ENCODE results near the gene KLHDC9.

KLHDC9 gene

DNA sequence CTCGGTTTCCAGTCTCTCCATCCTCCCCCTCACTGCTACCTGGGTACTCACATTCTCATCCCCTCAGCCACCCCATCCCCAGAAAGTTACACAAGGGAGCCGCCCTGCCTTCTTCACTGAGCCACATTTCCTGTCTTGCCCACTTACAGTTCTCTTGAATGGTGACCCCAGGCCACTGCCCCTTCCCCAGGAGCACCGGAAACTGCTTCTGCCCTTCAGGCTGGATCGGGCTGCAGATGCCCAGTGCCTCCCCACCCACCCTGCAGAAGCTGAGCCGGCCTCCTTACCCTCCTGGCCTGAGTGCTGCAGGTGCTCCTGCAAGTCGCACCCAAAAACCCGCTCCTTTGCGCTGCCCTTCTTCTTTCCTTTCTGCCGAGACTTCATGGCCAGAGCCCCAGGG lies 28.9 kb upstream of the KLHDC9 start:
- H3K36me3 ChIP-seq (ENCODE audit: insufficient read depth, low read length), result no peaks in the 10 kb centered on the region
- no peak overlapping the region for H3K4me3 ChIP-seq (ENCODE audit: low read length)
- peaks cover 9% of the 10 kb centered on the region for H3K4me1 ChIP-seq (ENCODE audit: insufficient read depth, low read length)
- no peak overlapping the region for H2AFZ ChIP-seq (ENCODE audit: low read depth, low read length)
- H3K27me3 ChIP-seq (ENCODE audit: insufficient read depth, low read length), result peaks cover 19% of the 10 kb centered on the region
- peaks cover 2% of the 10 kb centered on the region for H3K9me3 ChIP-seq (ENCODE audit: low read length)

DNA sequence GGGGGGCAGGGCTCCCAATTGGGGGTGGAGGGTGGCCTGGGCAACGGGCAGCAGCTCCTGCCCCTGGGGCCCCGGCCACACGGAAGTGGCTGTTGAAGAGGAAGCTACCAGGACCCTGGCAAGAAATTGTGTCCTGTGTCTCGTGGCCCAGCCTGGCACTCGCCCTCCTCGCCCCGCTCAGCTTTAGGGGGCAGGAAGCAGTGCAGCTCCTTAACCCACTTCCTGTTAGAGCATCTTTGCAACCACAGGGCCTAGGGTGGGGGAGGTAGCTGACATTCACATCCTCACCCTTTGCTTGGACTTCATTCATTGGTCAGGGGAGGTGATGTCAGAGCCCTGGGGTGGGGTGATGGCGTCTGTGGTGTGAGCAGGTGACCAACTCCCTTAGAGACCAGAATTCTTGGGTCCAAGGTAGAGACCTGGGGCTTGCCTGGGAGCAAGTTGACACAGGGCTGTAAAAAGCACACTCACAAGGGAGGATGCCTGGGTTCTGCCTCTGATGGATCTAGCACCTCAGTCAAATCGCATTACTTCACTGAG lies 28.4 kb upstream of the KLHDC9 start, which contains the start of gene ARHGAP30:
ARHGAP30 (minus strand) TSS at position 161 of the 540 bp plus-strand sequence. CDS start 267 bp downstream, outside the sequence.
- Histone ChIP-seq H3K36me3 (ENCODE audit: insufficient read depth, low read length) (no peaks in the 10 kb centered on the region), H3K4me1 (ENCODE audit: insufficient read depth, low read length) (peaks cover 9% of the 10 kb centered on the region), H3K9me3 (ENCODE audit: low read length) (peaks cover 2% of the 10 kb centered on the region), H3K4me3 (ENCODE audit: low read length) (no peak within 1 kb of the TSS), H3K27me3 (ENCODE audit: insufficient read depth, low read length) (peaks cover 17% of the 10 kb centered on the region), H2AFZ (ENCODE audit: low read depth, low read length) (no peak within 1 kb of the TSS)

DNA sequence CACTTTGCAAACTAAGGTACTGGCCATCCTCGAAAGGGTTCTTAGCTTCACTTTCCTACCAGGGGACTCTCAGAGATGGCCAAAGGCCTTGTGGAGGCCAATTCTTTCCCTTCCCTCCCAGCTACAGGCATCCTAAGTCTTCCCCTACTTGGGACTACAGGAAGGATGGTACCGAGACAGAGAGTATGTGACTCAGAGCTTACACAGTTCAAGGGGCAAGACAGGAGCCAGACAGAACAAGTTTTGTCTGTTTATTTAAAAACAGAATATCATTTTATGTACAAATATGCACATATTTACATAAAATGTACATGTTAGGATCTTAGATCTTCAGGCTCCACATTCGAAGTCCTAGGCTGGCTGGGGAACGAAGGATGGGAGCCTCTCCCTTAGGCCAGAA lies 27.4 kb upstream of the KLHDC9 start:
- peaks cover 13% of the 10 kb centered on the region for H3K27me3 ChIP-seq (ENCODE audit: insufficient read depth, low read length)
- no peak overlapping the region for H2AFZ ChIP-seq (ENCODE audit: low read depth, low read length)
- no peak overlapping the region for H3K4me3 ChIP-seq (ENCODE audit: low read length)
- no peaks in the 10 kb centered on the region for H3K36me3 ChIP-seq (ENCODE audit: insufficient read depth, low read length)
- peaks cover 9% of the 10 kb centered on the region for H3K4me1 ChIP-seq (ENCODE audit: insufficient read depth, low read length)
- peaks cover 2% of the 10 kb centered on the region for H3K9me3 ChIP-seq (ENCODE audit: low read length)

DNA sequence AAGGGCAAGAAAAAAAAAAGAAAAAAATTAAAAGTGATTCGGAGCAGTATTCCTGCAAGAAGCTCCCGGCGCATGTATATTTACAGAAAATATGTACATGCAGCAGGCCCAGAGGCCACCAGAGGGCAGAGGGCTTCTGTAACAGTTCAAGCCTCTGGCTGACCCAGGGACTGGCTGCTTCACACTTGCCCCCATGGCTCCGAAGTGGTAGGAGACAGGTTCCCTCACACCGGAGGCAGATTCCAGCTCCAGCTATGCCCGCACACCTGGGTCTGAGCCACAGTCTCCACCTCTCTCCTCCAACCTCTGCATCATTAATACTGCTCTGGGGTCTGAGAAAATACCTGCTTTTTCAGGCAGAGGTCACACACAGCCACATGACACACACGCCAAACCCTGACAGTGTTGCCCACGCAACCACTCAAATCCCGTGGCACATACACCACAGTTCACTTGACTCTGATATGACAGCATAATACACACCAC lies 26.2 kb upstream of the KLHDC9 start:
- no peak overlapping the region for H2AFZ ChIP-seq (ENCODE audit: low read depth, low read length)
- H3K4me1 ChIP-seq (ENCODE audit: insufficient read depth, low read length), result peaks cover 9% of the 10 kb centered on the region
- no peak overlapping the region for H3K4me3 ChIP-seq (ENCODE audit: low read length)
- peaks cover 2% of the 10 kb centered on the region for H3K9me3 ChIP-seq (ENCODE audit: low read length)
- peaks cover 10% of the 10 kb centered on the region for H3K27me3 ChIP-seq (ENCODE audit: insufficient read depth, low read length)
- no peaks in the 10 kb centered on the region for H3K36me3 ChIP-seq (ENCODE audit: insufficient read depth, low read length)

DNA sequence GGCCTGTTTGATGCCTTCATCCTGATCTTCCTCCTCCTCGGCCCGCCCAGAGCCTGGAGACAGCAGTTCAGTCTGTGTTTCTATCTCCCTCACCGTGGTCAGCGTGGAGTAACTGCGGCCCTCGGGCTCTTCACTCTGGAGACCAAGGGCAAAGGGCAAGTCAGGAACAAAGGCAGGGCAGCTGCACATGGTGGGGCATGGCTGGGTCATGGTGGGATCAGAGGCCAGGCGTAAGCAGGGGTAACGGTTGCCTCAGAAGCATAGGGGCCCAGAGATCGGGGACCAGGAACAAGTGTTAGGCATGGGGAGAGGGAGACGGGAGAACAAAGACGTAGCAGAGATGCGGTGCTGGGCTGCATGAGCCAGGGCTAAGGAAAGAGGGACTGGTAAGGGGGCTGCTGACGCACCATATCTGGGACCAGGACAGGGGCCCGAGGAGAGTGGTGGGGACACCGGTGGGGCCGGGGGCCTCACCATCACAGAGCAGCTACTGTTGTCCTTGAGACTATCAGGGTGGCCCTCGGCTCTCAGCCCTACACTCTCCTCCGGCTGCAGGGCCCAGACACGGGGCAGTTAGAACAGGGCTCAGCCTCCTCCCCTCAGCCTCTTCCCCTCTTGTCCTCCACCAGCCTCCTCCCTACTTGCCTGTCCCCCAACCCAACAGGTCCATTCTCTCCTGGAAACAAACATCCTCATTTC lies 25.3 kb upstream of the KLHDC9 start:
- H3K4me3 ChIP-seq (ENCODE audit: low read length), result no peak overlapping the region
- peaks cover 2% of the 10 kb centered on the region for H3K9me3 ChIP-seq (ENCODE audit: low read length)
- peaks cover 9% of the 10 kb centered on the region for H3K4me1 ChIP-seq (ENCODE audit: insufficient read depth, low read length)
- peaks cover 7% of the 10 kb centered on the region for H3K27me3 ChIP-seq (ENCODE audit: insufficient read depth, low read length)
- H2AFZ ChIP-seq (ENCODE audit: low read depth, low read length), result no peak overlapping the region
- no peaks in the 10 kb centered on the region for H3K36me3 ChIP-seq (ENCODE audit: insufficient read depth, low read length)

DNA sequence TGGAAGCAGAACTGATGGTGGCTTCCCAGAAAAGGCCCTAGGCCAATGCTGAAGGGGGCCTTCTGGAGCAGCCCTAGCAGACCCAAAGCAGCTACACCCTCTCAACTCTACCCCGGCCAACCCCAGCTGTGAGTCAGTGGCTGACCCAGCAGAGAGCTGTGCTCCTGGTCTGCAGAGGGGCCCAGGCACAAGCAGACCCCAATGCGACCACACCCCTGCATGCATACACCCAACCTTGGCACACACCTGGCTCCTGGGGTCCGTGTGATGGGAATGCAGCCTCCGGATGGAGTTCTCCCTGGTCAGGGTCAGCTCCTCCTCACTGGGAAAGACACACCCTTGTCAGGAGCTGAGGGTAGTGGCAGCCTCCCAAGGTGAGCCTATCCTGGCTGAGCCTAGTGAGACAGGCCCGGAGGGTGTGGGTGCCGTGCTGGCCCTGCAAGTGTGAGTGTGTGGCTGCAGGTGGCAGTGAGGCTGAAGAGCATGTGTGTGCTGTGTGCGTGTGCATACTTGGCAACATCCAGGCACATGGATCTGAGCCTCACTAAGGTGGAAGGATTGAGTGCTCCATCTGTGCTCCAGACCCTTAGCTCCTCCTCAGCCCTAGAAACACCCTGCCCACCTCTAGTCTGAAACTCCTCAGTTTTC lies 24.6 kb upstream of the KLHDC9 start:
- H3K9me3 ChIP-seq (ENCODE audit: low read length), result peaks cover 2% of the 10 kb centered on the region

DNA sequence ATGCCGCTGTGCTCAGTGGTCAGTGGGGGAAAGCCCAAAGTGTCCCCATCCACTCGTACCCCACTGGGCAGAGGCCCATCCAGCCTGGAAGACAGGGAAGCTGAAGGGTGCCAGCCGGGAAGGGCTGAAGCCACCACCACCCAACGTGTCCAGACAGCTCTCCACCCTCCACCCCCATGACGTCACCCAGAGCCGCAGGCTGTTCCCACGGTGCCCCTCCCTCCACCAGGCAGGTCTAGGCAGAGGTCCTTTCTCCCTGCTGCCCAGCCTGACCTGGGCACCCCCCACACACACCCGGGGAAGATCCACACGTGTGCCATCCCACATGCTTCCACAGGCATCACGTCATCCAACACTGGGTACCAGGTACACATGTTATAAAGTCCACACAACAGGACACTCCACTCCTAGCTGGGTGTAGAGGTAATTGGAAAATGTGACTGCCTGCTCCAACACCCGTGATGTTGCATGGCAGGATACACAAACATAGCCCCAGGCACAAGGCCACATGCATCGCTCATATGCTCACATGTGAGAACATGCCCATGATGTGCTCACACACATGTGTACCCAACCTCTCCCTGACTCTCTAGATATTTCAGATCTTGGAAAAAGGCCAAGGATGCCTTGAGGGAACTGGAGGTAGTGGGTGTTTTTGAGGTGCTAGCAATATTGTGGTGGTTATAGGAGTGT lies 23.3 kb upstream of the KLHDC9 start:
- Histone ChIP-seq H3K36me3 (ENCODE audit: insufficient read depth, low read length) (no peaks in the 10 kb centered on the region), H3K27me3 (ENCODE audit: insufficient read depth, low read length) (no peaks in the 10 kb centered on the region), H3K9me3 (ENCODE audit: low read length) (peaks cover 2% of the 10 kb centered on the region), H2AFZ (ENCODE audit: low read depth, low read length) (no peak overlapping the region), H3K4me1 (ENCODE audit: insufficient read depth, low read length) (peaks cover 9% of the 10 kb centered on the region), H3K4me3 (ENCODE audit: low read length) (no peak overlapping the region)

More for the DNA sequence above, 24.6 kb upstream of the KLHDC9 start:
- H3K36me3 ChIP-seq (ENCODE audit: insufficient read depth, low read length), result no peaks in the 10 kb centered on the region
- H2AFZ ChIP-seq (ENCODE audit: low read depth, low read length), result no peak overlapping the region
- peaks cover 9% of the 10 kb centered on the region for H3K4me1 ChIP-seq (ENCODE audit: insufficient read depth, low read length)
- H3K27me3 ChIP-seq (ENCODE audit: insufficient read depth, low read length), result peaks cover 2% of the 10 kb centered on the region
- no peak overlapping the region for H3K4me3 ChIP-seq (ENCODE audit: low read length)

DNA sequence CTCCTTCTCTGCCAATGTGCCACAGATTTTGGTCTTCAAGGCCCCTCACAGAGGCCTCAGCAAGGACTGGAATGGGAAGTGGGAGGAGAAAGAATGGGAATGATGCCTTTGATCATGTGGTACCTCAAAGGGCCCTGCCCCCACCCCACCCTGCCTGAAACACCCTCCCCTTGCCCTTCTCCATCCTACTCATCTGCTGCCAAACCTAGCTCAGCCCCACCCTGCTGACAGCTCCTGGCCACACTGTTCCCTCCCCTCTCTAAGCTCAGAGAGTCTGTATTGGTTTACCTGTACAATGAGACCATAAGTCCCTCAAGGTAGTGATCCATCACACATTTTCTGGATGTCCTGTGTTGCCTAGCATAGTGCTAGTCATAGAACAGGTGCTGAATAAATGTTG lies 21.8 kb upstream of the KLHDC9 start:
- Histone ChIP-seq H3K36me3 (ENCODE audit: insufficient read depth, low read length) (no peaks in the 10 kb centered on the region), H3K27me3 (ENCODE audit: insufficient read depth, low read length) (no peaks in the 10 kb centered on the region), H3K4me1 (ENCODE audit: insufficient read depth, low read length) (peaks cover 18% of the 10 kb centered on the region), H3K4me3 (ENCODE audit: low read length) (no peak overlapping the region), H2AFZ (ENCODE audit: low read depth, low read length) (no peak overlapping the region), H3K9me3 (ENCODE audit: low read length) (no peaks in the 10 kb centered on the region)

DNA sequence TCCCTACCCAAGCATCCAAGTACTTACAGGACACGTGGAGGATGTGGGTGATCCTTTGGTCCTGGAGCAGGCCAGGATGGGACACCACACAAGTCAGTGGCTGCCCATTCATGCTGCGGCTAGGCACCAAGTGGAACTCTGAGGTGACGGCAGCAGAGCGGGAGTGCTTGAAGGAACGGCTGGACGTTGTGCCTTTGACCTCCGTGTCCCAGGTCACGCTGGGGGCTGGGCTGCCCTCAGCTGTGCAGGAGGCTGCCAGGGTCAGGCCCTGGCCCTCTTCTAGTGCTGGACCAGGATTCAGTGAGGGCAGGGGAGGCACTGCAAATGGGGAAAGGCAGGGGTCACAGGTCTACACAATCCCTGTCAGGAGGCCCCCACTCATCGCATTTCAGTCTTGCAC lies 20.7 kb upstream of the KLHDC9 start:
- Histone ChIP-seq H3K9me3 (ENCODE audit: low read length) (no peaks in the 10 kb centered on the region), H3K4me1 (ENCODE audit: insufficient read depth, low read length) (peaks cover 18% of the 10 kb centered on the region), H3K4me3 (ENCODE audit: low read length) (no peak overlapping the region), H2AFZ (ENCODE audit: low read depth, low read length) (no peak overlapping the region), H3K27me3 (ENCODE audit: insufficient read depth, low read length) (no peaks in the 10 kb centered on the region), H3K36me3 (ENCODE audit: insufficient read depth, low read length) (no peaks in the 10 kb centered on the region)

DNA sequence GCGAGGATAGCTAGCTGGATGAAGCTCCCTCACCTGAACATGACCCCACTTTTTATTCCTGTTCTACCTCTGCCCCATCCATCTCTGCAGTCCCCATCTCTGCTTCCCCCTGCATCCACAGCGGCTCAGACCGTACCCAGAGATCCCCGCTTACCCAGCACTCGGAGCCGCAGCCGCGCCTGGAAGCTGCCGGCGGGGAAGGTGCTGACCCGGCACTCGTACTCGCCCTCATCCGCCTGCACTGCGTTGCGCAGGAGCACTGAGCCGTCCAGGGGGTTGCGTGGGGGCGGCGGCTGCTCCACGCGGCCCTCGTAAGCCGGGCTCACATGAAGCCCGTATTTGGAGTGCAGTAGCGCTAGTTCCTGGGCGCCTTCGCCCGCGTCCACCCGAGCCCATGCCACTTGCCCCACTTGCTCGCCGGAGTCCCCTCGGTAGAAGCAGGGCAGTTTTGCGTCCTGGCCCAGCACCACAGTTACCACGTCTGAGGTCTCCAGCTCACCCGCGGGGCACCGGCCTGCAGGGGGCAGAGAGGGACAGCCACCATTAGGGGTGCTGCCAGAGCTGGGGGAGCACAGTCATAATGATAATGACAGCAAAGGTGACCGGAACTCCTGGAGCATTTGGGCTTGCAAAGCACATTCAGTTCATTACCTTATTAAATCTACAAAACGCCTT lies 18.6 kb upstream of the KLHDC9 start:
- Histone ChIP-seq H3K36me3 (ENCODE audit: insufficient read depth, low read length) (no peaks in the 10 kb centered on the region), H3K9me3 (ENCODE audit: low read length) (no peaks in the 10 kb centered on the region), H3K4me3 (ENCODE audit: low read length) (no peak overlapping the region), H3K4me1 (ENCODE audit: insufficient read depth, low read length) (peaks cover 10% of the 10 kb centered on the region), H2AFZ (ENCODE audit: low read depth, low read length) (no peak overlapping the region), H3K27me3 (ENCODE audit: insufficient read depth, low read length) (no peaks in the 10 kb centered on the region)

DNA sequence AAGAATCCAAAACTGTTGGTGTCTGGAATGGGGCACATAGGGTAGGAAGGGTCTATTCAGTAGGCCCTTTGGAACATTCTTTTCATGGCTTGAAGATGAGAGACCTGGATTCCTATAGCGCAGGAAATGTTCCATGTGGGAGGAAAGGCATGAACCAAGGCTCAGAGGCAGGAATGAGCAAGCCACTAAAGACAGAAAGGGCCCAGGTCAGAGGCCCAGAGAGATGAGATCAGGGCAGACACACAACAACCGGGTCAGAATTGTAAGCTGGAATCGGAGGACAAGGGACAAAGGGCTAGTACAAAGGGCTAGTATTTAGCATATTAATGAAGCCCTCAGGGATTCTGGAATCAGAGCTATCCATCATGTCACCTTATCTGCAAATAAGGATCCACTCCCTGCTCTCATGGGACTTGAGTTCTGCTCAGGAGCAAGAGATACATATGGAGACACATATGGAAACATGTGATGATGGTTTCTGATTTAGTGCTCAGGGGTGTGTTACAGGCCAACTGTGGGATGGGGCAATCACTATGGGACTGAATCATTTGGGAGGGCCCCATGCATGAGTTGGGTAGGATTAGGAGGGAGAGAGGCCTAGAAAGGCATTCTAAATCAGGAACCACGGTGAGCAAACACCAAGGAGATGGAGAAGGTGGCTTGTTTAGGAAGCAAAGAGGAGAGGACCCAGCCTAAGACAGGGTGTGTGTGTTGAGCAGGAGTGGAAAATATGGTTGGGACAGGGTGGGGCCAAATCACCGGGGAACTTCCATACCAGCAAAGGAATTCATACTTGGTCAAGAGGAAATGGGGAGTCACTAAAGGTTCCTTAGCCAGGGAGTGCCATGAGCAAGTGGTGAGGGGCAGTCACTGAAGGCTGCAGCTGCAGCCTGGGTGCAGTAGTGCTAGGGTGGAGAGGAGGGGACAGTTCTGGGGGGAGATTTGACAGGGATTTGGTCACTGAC lies 17.4 kb upstream of the KLHDC9 start:
- Histone ChIP-seq H3K36me3 (ENCODE audit: insufficient read depth, low read length) (no peaks in the 10 kb centered on the region), H3K27me3 (ENCODE audit: insufficient read depth, low read length) (no peaks in the 10 kb centered on the region), H3K4me3 (ENCODE audit: low read length) (no peak overlapping the region), H3K9me3 (ENCODE audit: low read length) (no peaks in the 10 kb centered on the region), H2AFZ (ENCODE audit: low read depth, low read length) (no peak overlapping the region), H3K4me1 (ENCODE audit: insufficient read depth, low read length) (peaks cover 10% of the 10 kb centered on the region)

DNA sequence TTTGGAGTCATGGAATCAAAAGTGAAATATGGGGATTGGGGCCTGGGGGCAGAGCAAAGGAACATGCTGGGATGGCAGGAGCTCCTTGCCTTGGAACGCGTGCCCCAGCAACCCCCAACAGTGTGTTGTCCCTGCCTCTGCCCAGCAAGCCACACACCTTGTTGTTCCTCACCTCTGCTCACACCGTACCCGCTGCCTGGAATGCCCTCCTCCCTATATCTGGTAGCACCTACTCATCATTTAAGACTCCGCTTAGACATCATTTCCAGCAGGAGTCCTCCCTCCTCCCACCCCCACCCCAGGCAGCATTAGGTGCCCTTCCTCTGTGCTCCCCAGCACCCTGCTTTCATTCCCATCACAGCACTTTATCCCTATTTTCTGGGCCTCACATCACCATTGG lies 16.6 kb upstream of the KLHDC9 start:
- Histone ChIP-seq H3K27me3 (ENCODE audit: insufficient read depth, low read length) (peaks cover 7% of the 10 kb centered on the region), H2AFZ (ENCODE audit: low read depth, low read length) (no peak overlapping the region), H3K36me3 (ENCODE audit: insufficient read depth, low read length) (no peaks in the 10 kb centered on the region), H3K9me3 (ENCODE audit: low read length) (no peaks in the 10 kb centered on the region), H3K4me3 (ENCODE audit: low read length) (no peak overlapping the region), H3K4me1 (ENCODE audit: insufficient read depth, low read length) (peaks cover 10% of the 10 kb centered on the region)
